GM21529 (cell line): Measurements from ENCODE around the gene CNN2.

Experiments
- ATAC-seq: cut with Tn5 transposase; IDR thresholded peaks from one replicate; pipeline ENCODE4 v1.9.1; 2021; ENCODE audit not compliant: unreplicated experiment

CNN2 gene

GRCh38 chr19:1080360-1081161 lies 54.2 kb downstream of the CNN2 start:
- no peak for ATAC-seq

- no peak for ATAC-seq
These were observed 55.1 kb downstream of the CNN2 start for GRCh38 chr19:1081301-1082164.

GRCh38 chr19:1082165-1082927 lies 55.9 kb downstream of the CNN2 start:
- no peak for ATAC-seq

GRCh38 chr19:1082928-1083816 lies 56.8 kb downstream of the CNN2 start:
- ATAC-seq, result no peak

GRCh38 chr19:1084024-1084868 lies 57.8 kb downstream of the CNN2 start:
- ATAC-seq, result no peak

GRCh38 chr19:1085053-1085658 lies 58.7 kb downstream of the CNN2 start:
- ATAC-seq, result no peak

- no peak for ATAC-seq
These were observed 59.5 kb downstream of the CNN2 start for GRCh38 chr19:1085676-1086442.

- no peak for ATAC-seq
These were observed 60.2 kb downstream of the CNN2 start for GRCh38 chr19:1086613-1087012.

- no peak for ATAC-seq
These were observed 61.5 kb downstream of the CNN2 start for GRCh38 chr19:1087813-1088415.

- no peak for ATAC-seq
These were observed 62.1 kb downstream of the CNN2 start for GRCh38 chr19:1088416-1089010.
